Ovary (tissue), 3 donors: Measurements from ENCODE around the gene PACSIN2.

Experiments used
- CTCF ChIP-seq, 3 donors: fragments of 450-650 bp in 2 of 3; fragments of 200-600 bp in 1 of 3; IDR thresholded peaks; one replicate each; pipeline versions ENCODE4 v1.5.1 to v1.8.0; 2016 to 2022; ENCODE audit warnings: antibody characterized with exemption in 3 of 3, mild to moderate bottlenecking in 1 of 3
- POLR2A ChIP-seq: fragments of 450-650 bp; IDR thresholded peaks from one replicate; pipeline ENCODE4 v1.6.1; 2017; ENCODE audit warnings: antibody characterized with exemption, mild to moderate bottlenecking, moderate library complexity
- donor health status: DM: no; HTN: no; CAD: no.

- TF ChIP-seq CTCF (IDR thresholded peaks at IDR 0.05) (no peak), POLR2A (no peak)
Measured at GRCh38 chr22:42834177-42834949, 180.6 kb downstream of the PACSIN2 start.
